Measurements from ENCODE around the gene GTF2IRD1. TPM values are rescaled to one million over a fixed set of nuclear protein-coding genes. Genes with fewer than 3 reads are reported as not detected.
A peak's percentile ranks its signal among the peaks of the same experiment; 100 is the strongest.

GTF2IRD1 gene
- total RNA-seq, 1 donor from 2014 or later = 29.2 TPM

GRCh38 chr7:74464931-74465886 is 11.5 kb downstream of the GTF2IRD1 start:
- DNase-seq (ENCODE audit: low read depth) = no peak

GRCh38 chr7:74466196-74466813 is 12.6 kb downstream of the GTF2IRD1 start:
- no peak for DNase-seq (ENCODE audit: low read depth)

GRCh38 chr7:74467876-74468275 is 14.2 kb downstream of the GTF2IRD1 start:
- DNase-seq (ENCODE audit: low read depth) = no peak

GRCh38 chr7:74470504-74470903 is 16.8 kb downstream of the GTF2IRD1 start:
- DNase-seq (ENCODE audit: low read depth) = no peak

GRCh38 chr7:74473116-74473515 is 19.4 kb downstream of the GTF2IRD1 start:
- DNase-seq (ENCODE audit: low read depth) = no peak

GRCh38 chr7:74474271-74474865 is 20.7 kb downstream of the GTF2IRD1 start:
- DNase-seq (ENCODE audit: low read depth) = no peak

GRCh38 chr7:74475243-74475986 is 21.7 kb downstream of the GTF2IRD1 start:
- no peak for DNase-seq (ENCODE audit: low read depth)

- no peak for DNase-seq (ENCODE audit: low read depth)
Observed at GRCh38 chr7:74475987-74476350, 22.3 kb downstream of the GTF2IRD1 start.

- DNase-seq (ENCODE audit: low read depth) = no peak
Observed at GRCh38 chr7:74476626-74477025, 22.9 kb downstream of the GTF2IRD1 start.

GRCh38 chr7:74478671-74479065 is 25.0 kb downstream of the GTF2IRD1 start:
- DNase-seq (ENCODE audit: low read depth) = no peak

GRCh38 chr7:74479066-74479781 is 25.5 kb downstream of the GTF2IRD1 start:
- peak; percentile 78 for DNase-seq (ENCODE audit: low read depth)

GRCh38 chr7:74479961-74480829 is 26.5 kb downstream of the GTF2IRD1 start:
- peak; percentile 98 for DNase-seq (ENCODE audit: low read depth)

GRCh38 chr7:74480861-74481417 is 27.2 kb downstream of the GTF2IRD1 start:
- peak; percentile 68 for DNase-seq (ENCODE audit: low read depth)

GRCh38 chr7:74481458-74482196 is 27.9 kb downstream of the GTF2IRD1 start:
- DNase-seq (ENCODE audit: low read depth) = peak; percentile 74

GRCh38 chr7:74482197-74482467 is 28.4 kb downstream of the GTF2IRD1 start:
- no peak for DNase-seq (ENCODE audit: low read depth)

- peak; percentile 89 for DNase-seq (ENCODE audit: low read depth)
Observed at GRCh38 chr7:74482629-74483401, 29.1 kb downstream of the GTF2IRD1 start.

- peak; percentile 77 for DNase-seq (ENCODE audit: low read depth)
Observed at GRCh38 chr7:74483402-74484336, 30.0 kb downstream of the GTF2IRD1 start.

Data from myocyte (in vitro differentiated cells).